Gastrocnemius medialis (tissue), 4 donors: Measurements from ENCODE around the gene RASGRP1.

Source experiments
- CTCF ChIP-seq, 5 experiments: fragments of 450-650 bp in 3 of 5; fragments of 200-600 bp in 2 of 5; sonication (generic) in 2 of 5; IDR thresholded peaks in 4 of 5; conservative IDR thresholded peaks in 1 of 5; 1 replicate in 4 of 5; 2 replicates in 1 of 5; pipeline ENCODE4 v1.5.1; 2016 to 2019; ENCODE audit warnings: antibody characterized with exemption in 5 of 5, mild to moderate bottlenecking in 3 of 5, moderate library complexity in 3 of 5
- POLR2A ChIP-seq, 2 donors: fragments of 450-650 bp; IDR thresholded peaks; one replicate each; pipeline ENCODE4 v1.6.1; 2017; ENCODE audit warnings: antibody characterized with exemption in 2 of 2, mild to moderate bottlenecking in 2 of 2, moderate library complexity in 2 of 2

- TF ChIP-seq CTCF (IDR thresholded peaks at IDR 0.05 in 4 of 5, conservative IDR thresholded peaks at IDR 0.05 in 1 of 5) (no peak), POLR2A (IDR thresholded peaks at IDR 0.05) (no peak)
Measured at GRCh38 chr15:38557921-38558320, 6.7 kb downstream of the RASGRP1 start.
